GM12872 (cell line): ENCODE data around the gene DIP2C.

Source experiments
- CTCF ChIP-seq: IDR thresholded peaks from 3 replicates; pipeline ENCODE4 v1.5.1; 2011; ENCODE audit warnings: low read depth, mild to moderate bottlenecking, low read length, moderate library complexity; ENCODE audit not compliant: insufficient read depth

The DIP2C gene

GRCh38 chr10:329361-330099, 359.9 kb downstream of the DIP2C start:
- no peak for TF ChIP-seq CTCF

DNA sequence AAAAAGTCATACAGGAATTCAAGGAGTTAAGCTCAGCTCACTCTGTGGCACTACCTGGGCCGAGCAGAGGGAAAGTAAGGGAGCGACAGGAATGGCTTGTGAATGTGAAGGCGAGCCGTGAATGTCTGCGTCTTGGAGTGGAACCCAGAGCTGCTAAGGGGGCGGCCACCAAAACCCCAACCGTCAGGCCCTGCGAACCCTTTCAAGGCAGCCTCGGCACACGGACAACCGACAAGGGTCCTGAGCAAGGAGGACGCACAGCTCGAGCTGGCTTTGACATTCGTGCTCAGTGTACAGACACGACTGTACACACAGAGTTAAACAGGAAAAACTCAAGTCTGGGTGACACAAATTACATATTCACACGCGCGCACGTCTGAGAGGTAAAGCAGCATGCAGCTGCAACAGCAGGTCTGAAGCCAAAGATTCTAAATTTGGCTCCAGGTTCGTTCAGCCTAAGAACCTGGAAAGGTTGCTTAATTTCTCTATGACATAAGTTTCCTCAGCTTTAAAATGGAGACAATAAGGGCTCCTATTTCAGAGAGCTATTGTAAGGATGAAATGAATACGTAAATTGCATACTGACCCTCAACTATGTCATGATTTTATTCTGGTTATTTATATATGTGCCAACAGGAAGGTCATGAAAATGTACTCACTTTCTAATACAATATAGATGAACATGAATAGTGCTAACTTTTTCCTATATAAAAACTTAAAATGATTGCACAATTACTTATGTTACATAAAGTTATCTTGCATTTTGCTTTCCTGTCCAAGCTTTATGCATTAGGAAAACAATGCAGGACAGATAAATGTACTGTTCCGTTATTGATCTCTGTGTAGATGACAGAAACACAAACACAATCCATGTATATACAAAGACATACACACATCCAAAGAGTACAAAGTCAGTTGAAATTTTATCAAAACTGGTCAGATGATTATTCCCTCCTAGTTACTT, 361.3 kb downstream of the DIP2C start:
- no peak for TF ChIP-seq CTCF

- no peak for TF ChIP-seq CTCF
These were observed 362.4 kb downstream of the DIP2C start for GRCh38 chr10:326894-327635.

DNA sequence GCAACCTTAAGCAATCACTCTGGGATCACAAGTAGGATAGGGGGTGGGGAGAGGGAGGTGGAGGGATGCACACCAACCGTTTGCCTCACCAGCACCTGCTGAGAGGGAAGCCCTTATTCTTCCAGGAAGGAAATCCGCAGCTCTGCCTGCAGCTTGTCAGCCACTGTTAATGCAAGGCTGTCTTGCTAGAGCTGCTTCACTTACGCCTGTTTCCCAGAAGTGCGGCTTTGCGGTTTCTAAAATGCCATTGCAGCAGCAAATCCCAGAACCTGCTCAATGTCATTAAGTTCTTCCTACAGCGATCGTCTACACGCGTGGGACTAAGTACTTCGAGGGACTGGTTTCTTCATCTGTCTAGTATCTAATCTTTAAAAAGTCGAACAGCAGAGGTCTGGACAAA, 363.1 kb downstream of the DIP2C start:
- no peak for TF ChIP-seq CTCF

DNA sequence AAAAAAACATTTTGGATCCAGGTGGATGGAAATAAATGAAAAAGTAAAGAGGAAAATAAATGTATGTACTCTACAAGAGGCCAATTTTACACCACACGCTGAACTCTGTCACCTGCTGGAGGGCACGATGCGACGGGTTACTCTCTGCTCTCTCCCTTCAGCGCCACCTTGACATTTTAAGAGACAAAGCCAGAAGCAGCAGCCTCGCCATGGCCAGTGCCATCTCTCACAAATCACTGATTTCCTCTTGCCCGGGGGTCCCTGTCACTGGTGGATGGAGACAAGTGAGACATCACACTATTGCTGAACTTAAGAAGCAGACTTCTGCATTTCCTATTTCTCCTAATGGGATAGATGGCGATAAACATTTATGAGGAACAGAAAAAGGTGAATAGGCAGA, 364.2 kb downstream of the DIP2C start:
- TF ChIP-seq CTCF: no peak

- no peak for TF ChIP-seq CTCF
These were observed 364.9 kb downstream of the DIP2C start for GRCh38 chr10:324593-324992.
